Skeletal muscle tissue (tissue), 4 donors: ENCODE results near the gene NPR2. TPM values are rescaled to one million over a fixed set of nuclear protein-coding genes. Genes with fewer than 3 reads are reported as not detected.

Source experiments
- H3K27ac ChIP-seq: one replicate; pipeline ENCODE4 v1.7.0; 2013; ENCODE audit warnings: mild to moderate bottlenecking, low read depth, low read length, inconsistent platforms
- H3K27me3 ChIP-seq, 3 donors: one replicate each; pipeline ENCODE4 v1.7.0; 2013; ENCODE audit warnings: low read length in 3 of 3; ENCODE audit not compliant: control insufficient read depth in 3 of 3, insufficient read depth in 3 of 3
- H3K36me3 ChIP-seq, 3 donors: one replicate each; pipeline ENCODE4 v1.7.0; 2013; ENCODE audit warnings: low read length in 3 of 3; ENCODE audit not compliant: control insufficient read depth in 3 of 3, insufficient read depth in 3 of 3
- H3K4me1 ChIP-seq, 3 donors: one replicate each; pipeline ENCODE4 v1.7.0; 2013; ENCODE audit warnings: low read length in 3 of 3, mild to moderate bottlenecking in 3 of 3; ENCODE audit not compliant: control insufficient read depth in 3 of 3, insufficient read depth in 3 of 3
- H3K4me3 ChIP-seq, 3 donors: one replicate each; pipeline ENCODE4 v1.7.0; 2013; ENCODE audit warnings: low read length in 3 of 3
- H3K9ac ChIP-seq, 3 donors: one replicate each; pipeline ENCODE4 v1.7.0; 2013; ENCODE audit warnings: low read length in 3 of 3, mild to moderate bottlenecking in 3 of 3, moderate library complexity in 2 of 3, low read depth in 1 of 3
- H3K9me3 ChIP-seq, 3 donors: one replicate each; pipeline ENCODE4 v1.7.0; 2013; ENCODE audit warnings: low read length in 3 of 3; ENCODE audit not compliant: control insufficient read depth in 3 of 3
- total RNA-seq: library from RNA; depleted of rRNA; stranded (reverse); fragments of >200 nt; gene quantifications from one replicate; pipeline ENCODE4 v1.2.3, GENCODE V29; 2014
- donor health status: Osteomylitis.

NPR2 gene
- total RNA-seq, 1 donor from 2014 or later, result 7.3 TPM

GRCh38 chr9:35776018-35776417, 15.4 kb upstream of the NPR2 start:
- H3K4me1 ChIP-seq, result peaks cover 9 to 13% (median 12%) of the 10 kb centered on the region in 3 donors
- no peaks in the 10 kb centered on the region for H3K27me3 ChIP-seq
- H3K27ac ChIP-seq, result no peak overlapping the region
- H3K9ac ChIP-seq, result no peak overlapping the region
- no peak overlapping the region for H3K4me3 ChIP-seq
- no peaks in the 10 kb centered on the region for H3K9me3 ChIP-seq
- H3K36me3 ChIP-seq, result no peaks in the 10 kb centered on the region

DNA sequence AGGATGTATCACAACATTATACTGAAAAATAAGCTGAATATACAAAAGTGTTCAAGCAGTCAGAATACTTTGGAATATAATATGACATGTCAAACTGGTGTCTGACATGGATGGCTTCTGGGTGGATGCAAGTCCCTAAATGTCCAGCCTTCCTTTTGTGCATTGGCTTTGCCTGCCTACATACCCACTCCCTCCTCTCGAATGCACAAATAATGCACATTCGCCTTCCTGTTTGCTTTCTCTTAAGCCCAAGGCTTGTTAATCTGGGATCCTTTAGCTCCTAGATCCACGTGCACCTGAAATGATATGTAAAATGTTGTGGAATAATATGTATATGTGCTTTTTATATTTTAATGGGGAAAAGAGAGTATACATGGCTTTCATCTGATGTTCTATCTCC, 12.9 kb upstream of the NPR2 start:
- H3K9me3 ChIP-seq, result no peaks in the 10 kb centered on the region
- H3K36me3 ChIP-seq, result peaks cover 0 to 2% (median 0%) of the 10 kb centered on the region in 3 donors
- H3K27me3 ChIP-seq, result no peaks in the 10 kb centered on the region
- H3K4me3 ChIP-seq, result no peak overlapping the region
- H3K4me1 ChIP-seq, result no peaks in the 10 kb centered on the region
- no peak overlapping the region for H3K27ac ChIP-seq
- no peak overlapping the region for H3K9ac ChIP-seq

DNA sequence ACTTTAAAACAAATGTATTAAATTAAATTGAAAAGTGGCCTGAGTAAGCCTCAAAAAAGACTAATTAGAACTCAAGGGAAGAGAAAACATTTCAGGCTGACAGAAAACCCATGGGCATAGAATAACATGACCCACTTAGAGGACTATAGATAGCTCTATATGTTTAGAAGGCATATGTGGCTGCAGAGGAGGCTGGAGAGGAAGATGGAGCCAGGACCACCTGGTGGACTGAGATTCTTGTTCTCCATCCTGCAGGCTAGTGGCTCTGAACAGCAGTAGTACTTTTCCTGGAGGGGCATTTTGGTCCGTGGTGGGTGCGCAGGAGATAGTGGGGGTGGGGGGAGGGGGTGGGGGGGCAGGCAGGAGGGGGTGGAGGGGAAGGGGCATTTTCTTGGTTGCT, 10.3 kb upstream of the NPR2 start:
- no peaks in the 10 kb centered on the region for H3K27me3 ChIP-seq
- H3K27ac ChIP-seq, result no peak overlapping the region
- H3K4me1 ChIP-seq, result no peaks in the 10 kb centered on the region
- H3K9ac ChIP-seq, result no peak overlapping the region
- peaks cover 0 to 2% (median 0%) of the 10 kb centered on the region in 3 donors for H3K36me3 ChIP-seq
- no peak overlapping the region for H3K4me3 ChIP-seq
- no peaks in the 10 kb centered on the region for H3K9me3 ChIP-seq

GRCh38 chr9:35783418-35783817, 8.0 kb upstream of the NPR2 start:
- Histone ChIP-seq H3K9me3 (no peaks in the 10 kb centered on the region), H3K9ac (no peak overlapping the region), H3K36me3 (peaks cover 0 to 2% (median 0%) of the 10 kb centered on the region in 3 donors), H3K4me1 (no peaks in the 10 kb centered on the region), H3K27ac (no peak overlapping the region), H3K27me3 (no peaks in the 10 kb centered on the region), H3K4me3 (no peak overlapping the region)

DNA sequence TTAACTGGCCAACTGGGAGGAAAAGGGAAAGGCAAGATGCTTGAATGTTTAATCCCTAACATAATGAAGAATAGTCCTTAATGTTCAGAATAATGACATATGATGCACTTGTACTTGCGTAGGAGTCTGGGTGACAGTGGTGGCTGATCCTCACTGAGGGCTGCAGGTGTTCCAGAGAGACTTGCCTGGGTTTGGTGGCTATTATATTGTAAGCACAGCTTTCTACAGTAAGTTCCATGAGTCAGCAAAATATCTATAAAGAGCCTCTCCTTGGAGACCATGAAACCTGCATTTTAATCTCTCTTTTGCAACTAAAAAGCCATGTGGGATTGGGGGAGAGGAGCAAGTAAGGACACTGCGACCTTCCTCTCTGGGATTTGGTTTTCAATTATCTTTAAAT, 1.9 kb upstream of the NPR2 start:
- no peak overlapping the region for H3K9ac ChIP-seq
- no peaks in the 10 kb centered on the region for H3K36me3 ChIP-seq
- H3K27ac ChIP-seq, result no peak overlapping the region
- H3K27me3 ChIP-seq, result no peaks in the 10 kb centered on the region
- no peak overlapping the region for H3K4me3 ChIP-seq
- no peaks in the 10 kb centered on the region for H3K9me3 ChIP-seq
- peaks cover 31 to 32% (median 31%) of the 10 kb centered on the region in 3 donors for H3K4me1 ChIP-seq

GRCh38 chr9:35790025-35790384, 1.4 kb upstream of the NPR2 start:
- Histone ChIP-seq H3K27me3 (no peaks in the 10 kb centered on the region), H3K9ac (no peak overlapping the region), H3K27ac (no peak overlapping the region), H3K9me3 (no peaks in the 10 kb centered on the region), H3K4me1 (peaks cover 31 to 34% (median 31%) of the 10 kb centered on the region in 3 donors), H3K36me3 (no peaks in the 10 kb centered on the region), H3K4me3 (no peak overlapping the region)

DNA sequence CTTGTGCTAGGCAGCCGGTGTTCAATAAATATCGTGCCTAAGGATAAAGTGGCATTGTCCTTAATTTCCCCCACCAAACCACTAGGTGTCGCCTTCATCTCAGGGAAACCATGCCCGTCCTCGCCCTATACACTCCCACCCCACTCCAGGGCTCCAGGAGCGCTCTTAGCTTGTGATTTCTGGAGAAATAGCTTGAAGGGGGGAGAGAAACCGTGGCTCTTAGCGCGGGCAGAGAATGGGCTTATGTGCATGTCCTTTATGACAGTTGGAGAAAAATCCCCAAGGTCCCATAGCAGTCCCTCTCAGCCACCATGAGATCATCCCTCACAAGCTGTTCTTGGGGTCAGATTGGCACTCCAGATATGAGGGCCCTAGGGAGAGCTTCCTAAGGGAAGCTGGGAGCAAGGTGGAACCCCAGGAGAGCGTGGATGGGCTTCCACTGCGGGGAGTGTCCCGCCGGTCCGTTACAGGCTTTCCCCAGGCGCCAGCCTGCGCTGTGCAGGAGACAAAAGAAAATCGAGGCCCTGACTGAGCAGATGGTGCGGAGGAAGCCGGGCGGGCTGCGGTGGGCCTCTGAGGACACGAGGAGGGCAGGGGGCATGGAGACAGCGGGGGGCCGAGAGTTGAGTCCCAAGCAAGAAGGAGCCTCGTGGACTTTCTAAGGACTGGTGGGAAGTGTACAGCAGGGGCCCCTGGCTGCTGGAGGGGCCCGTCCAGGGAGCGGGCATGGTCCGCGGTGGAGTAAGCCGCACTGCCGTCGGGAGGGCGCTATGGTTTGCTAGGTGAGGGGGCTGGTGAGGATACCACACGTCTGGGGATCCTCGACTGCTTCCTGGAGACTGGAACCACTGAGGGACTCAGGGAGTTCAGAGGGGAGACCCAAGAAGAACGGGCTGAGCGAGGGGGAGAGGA, 750 bp upstream of the NPR2 start:
- Histone ChIP-seq H3K4me1 (peaks cover 31 to 39% (median 31%) of the 10 kb centered on the region in 3 donors), H3K9me3 (no peaks in the 10 kb centered on the region), H3K27ac (peak overlapping the region; percentile 43), H3K36me3 (no peaks in the 10 kb centered on the region), H3K4me3 (peak overlapping the region; percentile 17 to 64 (median 32)), H3K9ac (peak overlapping the region; percentile 28 to 71 (median 68)), H3K27me3 (no peaks in the 10 kb centered on the region)

GRCh38 chr9:35792024-35792813, 828 bp downstream of the NPR2 start:
- Histone ChIP-seq H3K9me3 (no peaks in the 10 kb centered on the region), H3K9ac (peak overlapping the region; percentile 20 to 91 (median 85)), H3K36me3 (no peaks in the 10 kb centered on the region), H3K4me1 (peaks cover 31 to 49% (median 31%) of the 10 kb centered on the region in 3 donors), H3K4me3 (peak overlapping the region; percentile 54 to 81 (median 76)), H3K27ac (peak overlapping the region; percentile 61), H3K27me3 (no peaks in the 10 kb centered on the region)

DNA sequence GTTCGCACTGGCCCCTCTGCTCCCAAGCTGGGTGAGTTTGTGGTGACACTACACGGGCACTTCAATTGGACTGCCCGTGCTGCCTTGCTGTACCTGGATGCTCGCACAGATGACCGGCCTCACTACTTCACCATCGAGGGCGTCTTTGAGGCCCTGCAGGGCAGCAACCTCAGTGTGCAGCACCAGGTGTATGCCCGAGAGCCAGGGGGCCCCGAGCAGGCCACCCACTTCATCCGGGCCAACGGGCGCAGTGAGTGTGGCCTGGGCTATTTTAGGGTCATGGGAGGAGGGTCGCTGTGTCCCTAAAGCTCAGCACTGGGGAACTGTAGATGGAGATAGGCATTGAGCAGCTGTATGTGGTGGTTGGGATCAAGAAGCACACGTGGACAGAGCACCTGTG, 1.4 kb downstream of the NPR2 start:
- peak overlapping the region; percentile 53 to 65 (median 54) for H3K4me3 ChIP-seq
- H3K9ac ChIP-seq, result peak overlapping the region; percentile 5 to 69 (median 28)
- no peaks in the 10 kb centered on the region for H3K9me3 ChIP-seq
- no peaks in the 10 kb centered on the region for H3K27me3 ChIP-seq
- H3K36me3 ChIP-seq, result no peaks in the 10 kb centered on the region
- H3K27ac ChIP-seq, result no peak overlapping the region
- H3K4me1 ChIP-seq, result peaks cover 31 to 51% (median 31%) of the 10 kb centered on the region in 3 donors

- H3K9me3 ChIP-seq, result no peaks in the 10 kb centered on the region
- H3K4me1 ChIP-seq, result peaks cover 31 to 51% (median 32%) of the 10 kb centered on the region in 3 donors
- peak overlapping the region; percentile 7 to 69 (median 28) for H3K9ac ChIP-seq
- peak overlapping the region in 2 of 3 donors; percentile 54 to 65 for H3K4me3 ChIP-seq
- no peak overlapping the region for H3K27ac ChIP-seq
- H3K36me3 ChIP-seq, result no peaks in the 10 kb centered on the region
- no peaks in the 10 kb centered on the region for H3K27me3 ChIP-seq
These were observed 2.1 kb downstream of the NPR2 start for GRCh38 chr9:35793461-35793860.
